Retinal pigment epithelial cell (primary cell): Measurements from ENCODE around the gene COL4A3.

ENCODE experiments used
- DNase-seq: peaks from one replicate; pipeline ENCODE4 v3.0.0-alpha.2; 2010; ENCODE audit warnings: low read depth
- H3K4me3 ChIP-seq: 2 replicates; pipeline ENCODE4 v1.5.1; 2011; ENCODE audit warnings: mild to moderate bottlenecking, low read length, control low read depth, moderate library complexity
- TF ChIP-seq, protein P1 (sequence below): conservative IDR thresholded peaks from 2 replicates; pipeline ENCODE4 v1.5.1; 2011; ENCODE audit warnings: low read depth, low read length, control low read depth, inconsistent platforms

COL4A3 gene

GRCh38 chr2:227347117-227347516 is 182.7 kb downstream of the COL4A3 start:
- TF ChIP-seq, protein P1, sequence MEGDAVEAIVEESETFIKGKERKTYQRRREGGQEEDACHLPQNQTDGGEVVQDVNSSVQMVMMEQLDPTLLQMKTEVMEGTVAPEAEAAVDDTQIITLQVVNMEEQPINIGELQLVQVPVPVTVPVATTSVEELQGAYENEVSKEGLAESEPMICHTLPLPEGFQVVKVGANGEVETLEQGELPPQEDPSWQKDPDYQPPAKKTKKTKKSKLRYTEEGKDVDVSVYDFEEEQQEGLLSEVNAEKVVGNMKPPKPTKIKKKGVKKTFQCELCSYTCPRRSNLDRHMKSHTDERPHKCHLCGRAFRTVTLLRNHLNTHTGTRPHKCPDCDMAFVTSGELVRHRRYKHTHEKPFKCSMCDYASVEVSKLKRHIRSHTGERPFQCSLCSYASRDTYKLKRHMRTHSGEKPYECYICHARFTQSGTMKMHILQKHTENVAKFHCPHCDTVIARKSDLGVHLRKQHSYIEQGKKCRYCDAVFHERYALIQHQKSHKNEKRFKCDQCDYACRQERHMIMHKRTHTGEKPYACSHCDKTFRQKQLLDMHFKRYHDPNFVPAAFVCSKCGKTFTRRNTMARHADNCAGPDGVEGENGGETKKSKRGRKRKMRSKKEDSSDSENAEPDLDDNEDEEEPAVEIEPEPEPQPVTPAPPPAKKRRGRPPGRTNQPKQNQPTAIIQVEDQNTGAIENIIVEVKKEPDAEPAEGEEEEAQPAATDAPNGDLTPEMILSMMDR = no peak
- no peak overlapping the region for H3K4me3 ChIP-seq

GRCh38 chr2:227348324-227348723 is 183.9 kb downstream of the COL4A3 start:
- TF ChIP-seq, protein P1 = no peak
- no peak overlapping the region for H3K4me3 ChIP-seq

More at GRCh38 chr2:227347117-227347516, 182.7 kb downstream of the COL4A3 start:
- DNase-seq = no peak

GRCh38 chr2:227349989-227350612 is 185.7 kb downstream of the COL4A3 start:
- no peak for DNase-seq
- no peak overlapping the region for H3K4me3 ChIP-seq
- TF ChIP-seq, protein P1 = no peak

More at GRCh38 chr2:227348324-227348723, 183.9 kb downstream of the COL4A3 start:
- no peak for DNase-seq

DNA sequence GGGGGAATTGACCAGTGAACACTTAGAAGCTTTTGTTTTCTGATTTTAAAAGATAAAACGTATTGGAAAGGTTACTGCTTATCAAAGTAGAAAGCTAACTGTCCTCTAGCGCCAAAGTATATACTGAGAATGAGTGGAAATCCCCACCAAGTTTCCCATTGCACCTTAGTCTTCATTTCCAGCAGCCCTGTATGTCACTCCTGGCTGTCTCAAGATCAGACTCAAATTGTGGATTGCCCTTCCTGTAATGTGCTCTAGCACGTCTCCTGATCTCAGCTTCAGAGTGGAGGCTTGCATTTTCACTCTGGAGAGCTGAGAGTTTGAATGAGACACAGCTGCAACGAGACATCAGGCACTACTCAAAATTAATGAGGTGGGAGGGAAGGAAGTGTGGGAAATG is 187.2 kb downstream of the COL4A3 start:
- no peak for DNase-seq
- TF ChIP-seq, protein P1 = no peak
- H3K4me3 ChIP-seq = no peak overlapping the region

- no peak overlapping the region for H3K4me3 ChIP-seq
- TF ChIP-seq, protein P1 = no peak
- no peak for DNase-seq
Observed at GRCh38 chr2:227360351-227360750, 195.9 kb downstream of the COL4A3 start.

DNA sequence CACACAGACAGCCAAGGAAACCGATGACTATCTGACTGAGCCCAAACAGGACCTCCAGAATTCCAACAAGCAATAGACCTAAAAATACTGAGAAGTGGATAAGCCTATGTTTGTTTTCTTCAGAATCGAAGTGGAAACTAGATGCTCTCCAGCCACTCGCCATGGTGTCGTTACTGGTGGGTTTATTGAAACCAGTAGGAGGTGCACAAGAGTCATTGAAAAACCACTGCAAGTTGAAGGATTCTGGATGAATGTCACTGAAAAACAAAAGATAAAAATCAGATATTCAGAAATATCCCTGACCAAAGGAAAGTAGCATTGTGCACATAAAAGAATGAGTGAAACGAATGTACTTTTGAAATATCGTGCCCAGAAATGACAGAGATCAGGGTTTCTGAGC is 199.3 kb downstream of the COL4A3 start:
- no peak for DNase-seq
- no peak overlapping the region for H3K4me3 ChIP-seq
- TF ChIP-seq, protein P1 = peak; percentile 30
